Kidney epithelial cell (primary cell): ENCODE data around the gene ASCL5. TPM values are rescaled to one million over a fixed set of nuclear protein-coding genes. Genes with fewer than 3 reads are reported as not detected.
A peak's percentile ranks its signal among the peaks of the same experiment; 100 is the strongest.

Experiments used
- DNase-seq: peaks from one replicate; pipeline ENCODE4 v3.0.0-alpha.2; 2010; ENCODE audit warnings: low read depth
- H3K27me3 ChIP-seq: 2 replicates; pipeline ENCODE4 v1.6.0; 2011; ENCODE audit warnings: low read length; ENCODE audit not compliant: control insufficient read depth, insufficient read depth
- H3K36me3 ChIP-seq: 2 replicates; pipeline ENCODE4 v1.5.1; 2011; ENCODE audit warnings: low read length; ENCODE audit not compliant: control insufficient read depth, insufficient read depth
- H3K4me3 ChIP-seq: 2 replicates; pipeline ENCODE4 v1.5.1; 2011; ENCODE audit warnings: low read depth, mild to moderate bottlenecking, control low read depth, low read length
- CTCF ChIP-seq: IDR thresholded peaks from 2 replicates; pipeline ENCODE4 v1.5.1; 2011; ENCODE audit warnings: mild to moderate bottlenecking, moderate library complexity, low read length, control low read depth, inconsistent platforms; ENCODE audit not compliant: insufficient read depth, poor library complexity, severe bottlenecking
- total RNA-seq: library from RNA; depleted of rRNA; stranded (reverse); fragments of >200 nt; gene quantifications from 2 replicates; pipeline ENCODE4 v1.2.3, GENCODE V29; 2015

The ASCL5 gene
- total RNA-seq, 1 donor from 2014 or later, result not detected

GRCh38 chr1:201155354-201155753 lies 28.4 kb upstream of the ASCL5 start:
- Histone ChIP-seq H3K36me3 (no peaks in the 10 kb centered on the region), H3K27me3 (no peaks in the 10 kb centered on the region), H3K4me3 (no peak overlapping the region)
- no peak for TF ChIP-seq CTCF
- no peak for DNase-seq

GRCh38 chr1:201154389-201155165 lies 27.6 kb upstream of the ASCL5 start, which contains the start of gene TMEM9:
TMEM9 (minus strand) TSS chr1:201154474; CDS start chr1:201153923, 551 bp downstream.
- H3K36me3 ChIP-seq, result no peaks in the 10 kb centered on the region
- peak within 1 kb of the TSS; percentile 87 for H3K4me3 ChIP-seq
- H3K27me3 ChIP-seq, result no peaks in the 10 kb centered on the region
- peak; percentile 65 for DNase-seq
- no peak for TF ChIP-seq CTCF

- TF ChIP-seq CTCF, result no peak
- H3K27me3 ChIP-seq, result no peaks in the 10 kb centered on the region
- no peaks in the 10 kb centered on the region for H3K36me3 ChIP-seq
- DNase-seq, result no peak
- H3K4me3 ChIP-seq, result peak overlapping the region; percentile 87
Measured at GRCh38 chr1:201153474-201154388, 26.7 kb upstream of the ASCL5 start.

- TF ChIP-seq CTCF, result peak; percentile 53
- DNase-seq, result no peak
- no peak overlapping the region for H3K4me3 ChIP-seq
- H3K27me3 ChIP-seq, result no peaks in the 10 kb centered on the region
- H3K36me3 ChIP-seq, result peaks cover 2% of the 10 kb centered on the region
Measured at GRCh38 chr1:201149400-201149799, 22.4 kb upstream of the ASCL5 start.

GRCh38 chr1:201147396-201148015 lies 20.5 kb upstream of the ASCL5 start:
- no peaks in the 10 kb centered on the region for H3K27me3 ChIP-seq
- peaks cover 5% of the 10 kb centered on the region for H3K36me3 ChIP-seq
- no peak overlapping the region for H3K4me3 ChIP-seq
- no peak for DNase-seq
- no peak for TF ChIP-seq CTCF
